ENCODE measurements around the gene TIMM13.
"Not testable (repeated sequence)": the region's sequence is repeated elsewhere in the genome, so short reads cannot be mapped to it uniquely, and the experiment has no call there.

TIMM13 gene

DNA sequence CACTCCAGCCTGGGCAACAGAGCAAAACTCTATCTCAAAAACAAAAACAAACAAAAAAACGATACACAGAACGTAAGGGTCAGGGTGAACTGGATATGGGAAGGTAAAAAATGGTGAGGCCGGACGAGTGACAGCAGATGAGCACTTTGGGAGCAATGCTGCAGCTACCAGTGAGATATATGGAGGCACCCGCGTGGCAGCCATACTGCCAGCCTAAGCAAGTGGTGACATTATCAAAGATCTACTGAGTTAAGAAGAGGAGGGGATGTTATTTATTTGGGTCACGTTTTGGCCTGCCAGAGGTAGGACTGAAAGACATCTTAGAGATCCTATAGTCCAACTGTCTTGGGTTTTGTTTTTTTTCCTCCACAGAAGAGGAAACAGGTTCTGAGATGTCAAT is 14.2 kb downstream of the TIMM13 start:
- no peak for DNase-seq

DNA sequence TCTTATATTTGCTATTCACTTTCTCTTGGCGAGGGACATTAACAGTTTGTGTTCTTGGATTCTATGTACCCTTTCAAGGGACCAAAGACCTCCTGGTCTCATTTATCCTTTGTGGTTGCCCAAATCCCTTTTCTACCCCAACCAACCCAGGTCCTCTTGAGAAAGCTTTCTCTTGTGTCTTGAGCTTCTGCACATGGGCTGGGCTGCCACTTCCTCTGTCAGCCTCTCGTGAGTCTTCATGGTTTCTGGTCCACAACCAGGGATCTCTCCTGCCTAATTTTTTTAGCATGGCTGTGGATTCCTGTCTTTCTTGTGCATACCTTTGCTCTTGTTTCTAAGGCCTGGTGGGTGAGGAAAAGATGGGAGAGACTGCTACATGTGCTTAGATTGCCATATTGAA is 14.9 kb downstream of the TIMM13 start:
- DNase-seq = peak in 1 of 2 donors; percentile 41

DNA sequence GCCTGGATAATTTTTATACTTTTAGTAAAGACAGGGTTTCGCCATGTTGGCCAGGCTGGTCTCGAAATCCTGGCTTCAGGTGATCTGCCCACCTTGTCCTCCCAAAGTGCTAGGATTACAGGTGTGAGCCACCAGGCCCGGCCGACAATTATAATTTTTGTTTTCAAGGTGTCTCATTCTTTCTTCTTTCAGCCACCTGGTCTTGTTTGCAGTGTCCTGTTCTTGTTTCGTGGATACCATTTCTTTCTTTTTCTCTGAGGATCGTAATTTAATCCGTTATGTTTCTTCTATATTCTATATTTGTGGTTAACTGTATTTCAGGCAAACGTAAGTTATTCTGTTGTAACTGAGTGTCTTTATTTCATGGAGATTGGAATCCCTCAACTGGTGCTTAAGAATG is 15.7 kb downstream of the TIMM13 start:
- no peak for DNase-seq

DNA sequence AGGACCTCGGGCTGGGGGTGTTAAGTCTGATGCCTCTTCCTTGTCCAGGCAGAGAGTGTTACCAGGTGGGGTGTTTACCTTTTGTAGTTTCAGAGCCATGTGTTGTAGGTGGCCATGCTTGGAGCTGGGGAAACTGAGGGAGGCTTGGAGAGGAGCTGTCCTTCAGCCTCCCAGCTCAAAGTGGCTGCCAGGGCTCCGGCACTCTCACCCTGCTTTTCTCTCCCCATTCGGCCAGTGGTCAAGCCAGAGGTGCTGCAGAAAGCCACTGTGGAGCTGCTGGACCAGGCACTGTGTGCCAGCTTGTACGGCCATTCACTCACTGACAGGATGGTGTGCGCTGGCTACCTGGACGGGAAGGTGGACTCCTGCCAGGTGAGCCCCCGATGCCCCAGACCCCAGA is 17.4 kb downstream of the TIMM13 start:
- DNase-seq = no peak

DNA sequence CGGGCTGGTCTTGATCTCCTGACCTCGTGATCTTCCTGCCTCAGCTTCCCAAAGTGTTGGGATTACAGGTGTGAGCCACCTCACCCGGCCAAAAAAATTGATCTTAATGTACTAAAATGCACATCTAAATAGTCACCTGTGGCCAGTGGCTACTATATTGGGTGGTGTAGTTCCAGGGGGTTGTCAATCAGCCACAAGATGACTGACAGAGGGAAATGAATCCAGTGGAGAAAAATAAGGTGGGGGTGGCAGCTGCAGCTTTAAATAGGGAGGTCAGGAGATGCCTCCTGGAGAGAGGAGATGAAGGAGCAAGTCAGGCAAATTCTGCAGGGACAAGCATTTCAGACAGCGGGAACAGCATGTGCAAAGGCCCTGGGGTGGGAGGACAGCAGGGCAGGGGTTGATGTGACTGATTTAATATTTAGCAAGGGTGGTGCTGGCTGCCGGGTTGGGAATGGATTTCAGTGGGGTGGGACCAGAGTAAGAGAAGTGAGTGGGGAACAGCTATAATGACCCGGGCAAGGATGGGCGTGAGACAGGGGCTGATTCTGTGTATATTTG is 18.0 kb downstream of the TIMM13 start:
- no peak for DNase-seq

DNA sequence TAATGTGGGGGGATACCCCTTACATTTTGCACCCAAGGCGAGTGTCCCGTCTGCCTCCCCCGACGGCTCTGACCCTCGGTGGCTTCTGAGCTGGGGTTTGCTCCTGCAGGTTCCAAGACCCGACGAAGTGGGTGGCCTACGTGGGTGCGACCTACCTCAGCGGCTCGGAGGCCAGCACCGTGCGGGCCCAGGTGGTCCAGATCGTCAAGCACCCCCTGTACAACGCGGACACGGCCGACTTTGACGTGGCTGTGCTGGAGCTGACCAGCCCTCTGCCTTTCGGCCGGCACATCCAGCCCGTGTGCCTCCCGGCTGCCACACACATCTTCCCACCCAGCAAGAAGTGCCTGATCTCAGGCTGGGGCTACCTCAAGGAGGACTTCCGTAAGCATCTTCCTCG is 19.1 kb downstream of the TIMM13 start:
- DNase-seq = no peak

DNA sequence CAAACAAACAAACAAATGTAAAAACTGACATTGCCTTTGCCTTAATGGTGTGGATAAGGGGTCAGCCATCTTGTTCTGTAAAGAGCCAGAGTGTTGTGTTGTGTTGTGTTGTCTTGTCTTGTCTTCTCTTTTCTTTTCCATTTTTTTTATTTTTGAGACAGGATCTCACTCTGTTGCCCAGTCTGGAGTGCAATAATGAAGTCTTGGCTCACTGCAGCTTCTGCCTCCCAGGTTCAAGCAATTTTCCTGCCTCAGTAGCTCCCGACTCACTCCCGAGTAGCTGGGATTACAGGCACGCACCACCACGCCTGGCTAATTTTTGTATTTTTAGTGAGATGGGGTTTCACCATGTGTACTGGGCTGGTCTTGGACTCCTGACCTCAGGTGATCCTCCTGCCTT is 27.8 kb downstream of the TIMM13 start:
- no peak for DNase-seq

DNA sequence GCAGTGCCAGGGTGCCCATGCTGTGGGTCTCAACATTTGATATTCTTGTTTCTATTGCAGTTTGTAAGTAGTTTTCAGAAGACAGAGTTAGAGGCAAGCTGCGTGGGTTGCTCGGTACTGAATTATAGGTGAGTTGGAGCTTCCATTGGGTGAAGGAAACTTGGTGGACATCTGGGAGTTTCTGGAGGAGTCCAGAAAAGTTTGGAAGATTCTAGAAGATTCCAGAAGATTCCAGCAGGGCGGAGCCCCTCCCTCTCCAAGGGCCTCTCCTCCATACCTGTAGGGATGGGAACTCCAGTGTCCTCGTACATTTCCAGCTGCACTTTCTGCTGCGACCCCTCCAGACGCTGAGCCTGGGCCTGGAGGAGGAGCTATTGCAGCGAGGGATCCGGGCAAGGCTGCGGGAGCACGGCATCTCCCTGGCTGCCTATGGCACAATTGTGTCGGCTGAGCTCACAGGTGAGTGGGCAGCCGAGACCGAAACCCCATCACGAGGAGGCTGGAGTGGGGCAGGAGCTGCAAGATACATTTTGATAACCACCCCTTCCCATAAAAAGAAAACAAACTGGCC is 28.6 kb downstream of the TIMM13 start:
- DNase-seq = no peak

DNA sequence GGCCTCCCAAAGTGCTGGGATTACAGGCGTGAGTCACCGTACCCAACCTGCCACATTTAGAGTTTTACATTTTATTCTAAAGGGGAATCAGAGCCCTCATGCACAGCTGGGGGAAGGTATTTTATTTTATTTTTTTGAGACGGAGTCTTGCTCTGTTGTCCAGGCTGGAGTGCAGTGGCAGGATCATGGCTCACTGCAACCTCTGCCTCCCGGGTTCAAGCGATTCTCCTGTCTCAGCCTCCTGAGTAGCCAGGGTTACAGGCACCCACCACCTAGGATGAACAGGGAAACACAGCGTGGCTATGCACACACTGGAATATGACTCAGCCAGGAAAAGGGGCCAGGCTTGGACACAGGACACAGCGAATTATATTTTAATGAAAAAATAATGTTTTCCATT is 30.2 kb downstream of the TIMM13 start:
- not testable (repeated sequence) for DNase-seq

DNA sequence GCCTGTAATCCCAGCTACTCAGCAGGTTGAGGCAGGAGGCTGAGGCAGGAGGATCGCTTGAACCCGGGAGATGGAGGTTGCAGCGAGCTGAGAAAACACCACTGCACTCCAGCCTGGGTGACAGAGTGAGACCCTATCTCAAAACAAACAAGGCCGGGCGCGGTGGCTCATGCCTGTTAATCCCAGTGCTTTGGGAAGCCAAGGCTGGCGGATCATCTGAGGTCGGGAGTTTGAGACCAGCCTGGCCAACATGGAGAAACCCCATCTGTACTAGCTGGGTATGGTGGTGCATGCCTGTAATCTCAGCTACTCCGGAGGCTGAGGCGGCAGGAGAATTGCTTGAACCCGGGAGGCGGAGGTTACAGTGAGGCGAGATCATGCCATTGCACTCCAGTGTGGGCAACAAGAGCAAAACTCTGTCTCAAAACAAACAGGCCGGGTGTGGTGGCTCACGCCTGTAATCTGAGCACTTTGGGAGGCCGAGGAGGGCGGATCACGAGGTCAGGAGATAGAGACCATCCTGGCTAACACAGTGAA is 32.0 kb downstream of the TIMM13 start:
- DNase-seq = not testable (repeated sequence)

DNA sequence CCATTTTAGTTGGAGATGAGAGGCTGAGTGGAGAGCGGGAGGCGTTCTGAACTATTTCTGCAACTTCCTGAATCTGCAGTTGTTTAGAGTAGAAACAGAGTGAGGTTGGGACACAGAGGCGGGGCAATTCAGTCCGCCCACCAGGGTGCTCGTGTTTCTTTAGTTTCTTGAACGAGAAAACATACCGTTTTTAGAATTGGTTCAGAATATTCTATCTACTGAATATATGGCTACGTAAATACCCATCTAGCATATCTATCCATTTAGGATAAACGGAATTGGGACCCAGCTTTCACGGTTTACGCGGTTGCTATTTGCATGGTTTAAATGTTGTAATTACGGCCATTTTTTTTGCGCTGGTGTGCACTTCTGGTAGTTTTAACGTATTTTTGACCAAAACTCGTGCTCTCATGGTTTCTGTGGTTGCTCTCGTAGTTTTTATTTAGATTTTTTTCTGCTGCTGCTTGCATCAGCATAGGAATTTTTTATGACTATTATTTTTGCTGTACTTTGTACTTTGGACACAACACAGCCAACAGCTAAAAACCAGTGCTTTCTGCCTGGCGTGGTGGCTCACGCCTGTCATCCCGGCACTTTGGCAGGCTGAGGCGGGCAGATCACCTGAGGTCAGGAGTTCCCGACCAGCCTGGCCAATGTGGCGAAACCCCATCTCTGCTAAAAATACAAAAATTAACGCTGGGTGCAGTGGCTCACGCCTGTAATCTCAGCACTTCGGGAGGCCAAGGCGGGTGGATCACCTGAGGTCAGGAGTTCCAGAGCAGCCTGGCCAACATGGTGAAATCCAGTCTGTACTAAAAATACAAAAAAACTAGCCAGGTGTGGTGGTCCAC is 32.7 kb downstream of the TIMM13 start:
- peak; percentile 90 to 91 for DNase-seq

DNA sequence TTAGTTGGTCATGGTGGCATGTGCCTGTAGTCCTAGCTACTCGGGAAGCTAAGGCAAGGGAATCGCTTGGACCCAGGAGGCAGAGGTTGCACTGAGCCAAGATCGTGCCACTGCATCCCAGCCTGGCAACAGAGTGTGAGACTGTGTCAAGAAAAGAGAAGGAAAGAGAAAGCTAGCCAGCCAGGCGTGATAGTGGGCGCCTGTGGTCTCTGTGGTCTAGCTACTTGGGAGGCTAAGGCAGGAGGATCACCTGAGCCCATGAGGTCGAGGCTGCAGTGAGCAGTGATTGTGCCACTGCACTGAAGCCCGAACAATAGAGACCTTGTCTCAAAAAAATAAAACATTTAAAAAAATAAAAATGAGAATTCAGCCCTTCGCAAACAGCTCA is 33.3 kb downstream of the TIMM13 start:
- no peak for DNase-seq

DNA sequence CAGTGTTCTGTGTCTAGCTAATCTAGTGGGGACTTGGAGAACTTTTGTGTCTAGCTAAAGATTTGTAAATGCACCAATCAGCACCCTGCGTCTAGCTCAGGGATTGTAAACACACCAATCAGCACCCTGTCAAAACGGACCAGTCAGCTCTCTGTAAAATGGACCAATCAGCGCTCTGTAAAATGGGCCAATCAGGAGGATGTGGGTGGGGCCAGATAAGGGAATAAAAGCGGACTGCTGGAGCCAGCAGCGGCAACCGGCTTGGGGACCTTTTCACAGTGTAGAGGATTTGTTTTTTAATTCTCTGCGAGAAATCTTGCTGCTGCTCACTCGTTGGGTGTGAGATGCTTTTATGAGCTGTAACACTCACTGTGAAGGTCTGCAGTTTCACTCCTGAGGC is 34.5 kb downstream of the TIMM13 start:
- not testable (repeated sequence) for DNase-seq

DNA sequence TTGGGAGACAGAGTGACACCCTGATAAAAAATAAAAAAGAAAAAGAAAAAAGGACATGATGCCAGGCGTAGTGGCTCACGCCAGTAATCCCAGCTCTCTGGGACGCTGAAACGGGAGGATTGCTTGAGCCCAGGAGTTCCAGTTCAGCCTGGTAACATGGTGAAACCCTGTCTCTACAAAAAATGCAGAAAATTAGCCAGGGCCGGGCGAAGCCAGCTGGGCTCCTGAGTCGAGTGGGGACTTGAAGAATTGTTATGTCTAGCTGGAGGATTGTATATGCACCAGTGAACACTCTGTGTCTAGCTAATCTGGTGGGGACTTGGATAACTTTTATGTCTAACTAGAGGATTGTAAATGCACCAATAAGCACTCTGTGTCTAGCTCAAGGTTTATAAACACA is 35.0 kb downstream of the TIMM13 start:
- no peak for DNase-seq

DNA sequence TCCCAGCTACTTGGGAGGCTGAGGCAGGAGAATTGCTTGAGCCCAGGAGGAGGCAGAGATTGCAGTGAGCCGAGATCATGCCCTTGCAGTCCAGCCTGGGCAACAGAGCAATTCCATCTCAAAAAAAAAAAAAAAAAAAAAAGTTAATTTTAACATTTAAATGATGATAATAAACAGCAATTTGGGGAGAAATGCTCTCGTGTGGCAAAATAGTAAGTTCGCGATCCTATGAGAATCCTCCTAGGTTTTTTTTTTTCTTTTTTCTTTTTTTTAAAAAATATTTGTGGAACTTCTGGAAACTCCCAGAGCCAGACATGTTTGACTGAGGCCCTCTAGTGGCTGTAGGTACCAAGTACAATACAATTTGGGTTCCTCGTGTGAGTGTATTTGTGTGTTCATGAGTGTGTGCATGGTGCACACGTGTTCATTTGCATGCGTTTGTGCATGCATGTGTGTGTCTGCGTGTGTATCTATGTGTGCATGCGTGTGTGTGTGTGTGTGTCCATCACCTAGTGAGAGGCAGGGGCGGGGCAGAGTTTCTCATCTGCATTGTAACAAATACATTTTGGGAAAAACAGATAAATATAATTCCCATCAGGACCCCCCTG is 36.2 kb downstream of the TIMM13 start:
- peak; percentile 77 to 83 for DNase-seq

DNA sequence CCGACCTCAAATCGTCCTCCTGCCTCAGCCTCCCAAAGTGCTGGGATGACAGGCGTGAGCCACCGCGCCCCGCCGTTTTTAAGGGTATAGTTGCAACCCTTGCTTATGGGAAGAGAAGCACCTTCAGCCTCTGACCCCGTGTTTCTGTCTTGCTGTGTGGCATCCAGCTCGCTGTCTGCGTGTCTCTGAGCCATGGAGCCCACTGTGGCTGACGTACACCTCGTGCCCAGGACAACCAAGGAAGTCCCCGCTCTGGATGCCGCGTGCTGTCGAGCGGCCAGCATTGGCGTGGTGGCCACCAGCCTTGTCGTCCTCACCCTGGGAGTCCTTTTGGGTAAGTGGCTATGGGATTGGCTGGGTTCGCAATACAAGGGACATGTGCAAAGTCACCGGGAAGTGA is 37.8 kb downstream of the TIMM13 start:
- DNase-seq = no peak

DNA sequence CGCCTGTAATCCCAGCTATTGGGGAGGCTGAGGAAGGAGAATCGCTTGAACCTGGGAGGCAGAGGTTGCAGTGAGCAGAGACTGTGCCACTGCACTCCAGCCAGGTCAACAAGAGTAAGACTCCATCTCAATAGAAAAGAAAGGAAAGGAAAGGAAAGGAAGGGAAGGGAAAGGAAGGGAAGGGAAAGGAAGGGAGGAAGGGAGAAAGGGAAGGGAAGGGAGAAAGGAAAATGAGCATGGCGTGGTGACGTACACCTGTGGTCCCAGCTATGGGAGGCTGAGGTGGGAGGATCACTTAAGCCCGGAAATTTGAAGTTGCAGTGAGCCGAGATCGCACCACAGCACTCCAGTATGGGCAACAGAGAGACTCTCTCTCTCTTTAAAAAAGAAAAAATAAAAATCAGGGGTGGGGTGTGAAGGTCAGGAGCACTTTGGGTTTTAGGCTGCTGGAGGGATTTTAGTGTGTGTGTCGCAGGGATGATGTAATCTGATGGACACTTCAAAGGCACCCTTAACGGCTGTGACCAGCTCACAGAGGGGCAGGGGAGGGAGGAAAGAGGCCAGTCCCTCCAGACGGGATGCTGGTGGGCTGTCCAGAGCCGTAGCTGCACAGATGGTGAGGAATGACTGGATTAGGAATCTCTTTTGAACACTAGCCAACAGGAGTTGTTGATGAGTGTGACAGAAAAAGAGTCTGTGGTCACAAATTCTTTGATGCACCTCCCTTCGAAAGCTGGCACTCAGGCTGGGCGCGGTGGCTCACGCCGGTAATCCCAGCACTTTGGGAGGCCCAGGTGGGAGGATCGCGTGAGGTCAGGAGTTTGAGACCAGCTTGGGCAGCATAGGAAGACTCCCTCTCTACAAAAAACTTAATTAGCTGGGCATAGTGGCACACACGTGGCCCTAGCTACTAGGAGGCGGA is 39.8 kb downstream of the TIMM13 start:
- no peak for DNase-seq

DNA sequence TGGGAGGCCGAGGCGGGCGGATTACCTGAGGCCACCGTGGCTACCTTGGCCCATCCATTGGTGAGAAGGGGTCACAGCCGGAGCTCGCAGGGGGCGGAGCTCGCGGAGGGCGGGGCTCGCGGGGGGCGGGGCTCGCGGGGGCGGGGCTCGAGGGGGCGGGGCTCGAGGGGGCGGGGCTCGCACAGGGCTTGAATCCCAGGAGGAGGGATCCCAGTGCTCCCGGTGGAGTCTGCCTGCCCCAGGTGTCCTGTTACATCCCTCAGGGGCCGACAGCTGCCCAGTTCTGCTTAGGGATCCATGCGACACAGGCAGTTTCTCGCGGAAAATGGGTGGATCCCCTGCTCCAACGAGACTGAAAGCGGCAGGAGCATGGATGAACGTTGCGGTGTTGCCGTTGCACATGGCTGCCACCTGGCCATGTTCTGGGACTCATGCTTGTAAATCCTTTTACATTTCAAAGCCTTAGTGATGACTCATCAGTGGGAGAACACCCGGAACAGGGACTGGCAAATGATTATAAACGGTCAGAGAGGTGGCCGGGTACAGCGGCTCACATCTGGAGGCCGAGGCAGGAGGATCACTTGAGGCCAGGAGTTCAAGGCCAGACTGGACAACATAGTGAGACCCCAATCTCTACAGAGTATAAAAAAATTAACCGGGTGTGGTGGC is 42.2 kb downstream of the TIMM13 start:
- peak in 1 of 2 donors; percentile 25 for DNase-seq

DNA sequence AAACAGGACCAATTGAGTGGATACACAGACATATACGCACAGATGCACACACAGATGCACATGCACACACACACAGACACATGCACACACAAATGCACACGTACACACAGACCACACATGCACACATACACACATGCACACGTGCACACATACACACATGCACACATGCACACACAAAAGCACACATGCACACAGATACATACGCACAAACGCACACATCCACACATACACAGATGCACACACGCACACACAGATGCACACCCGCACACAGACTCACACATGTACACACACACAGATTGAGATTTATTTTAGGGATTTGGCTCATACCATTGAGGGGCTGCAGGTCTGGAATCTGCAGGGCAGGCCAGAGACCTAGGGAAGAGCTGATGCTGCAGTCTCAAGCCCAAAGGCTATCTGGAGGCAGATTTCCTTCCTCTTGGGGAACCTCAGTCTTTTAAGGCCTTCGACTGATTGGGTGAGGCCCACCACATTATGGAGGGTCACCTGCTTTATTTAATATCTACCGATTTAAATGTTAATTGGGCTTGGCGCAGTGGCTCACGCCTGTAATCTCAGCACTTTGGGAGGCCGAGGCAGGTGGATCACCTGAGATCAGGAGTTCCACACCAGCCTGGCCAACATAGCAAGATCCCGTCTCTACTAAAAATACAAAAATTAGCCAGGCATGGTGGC is 44.7 kb downstream of the TIMM13 start:
- DNase-seq = peak in 1 of 2 donors; percentile 25

DNA sequence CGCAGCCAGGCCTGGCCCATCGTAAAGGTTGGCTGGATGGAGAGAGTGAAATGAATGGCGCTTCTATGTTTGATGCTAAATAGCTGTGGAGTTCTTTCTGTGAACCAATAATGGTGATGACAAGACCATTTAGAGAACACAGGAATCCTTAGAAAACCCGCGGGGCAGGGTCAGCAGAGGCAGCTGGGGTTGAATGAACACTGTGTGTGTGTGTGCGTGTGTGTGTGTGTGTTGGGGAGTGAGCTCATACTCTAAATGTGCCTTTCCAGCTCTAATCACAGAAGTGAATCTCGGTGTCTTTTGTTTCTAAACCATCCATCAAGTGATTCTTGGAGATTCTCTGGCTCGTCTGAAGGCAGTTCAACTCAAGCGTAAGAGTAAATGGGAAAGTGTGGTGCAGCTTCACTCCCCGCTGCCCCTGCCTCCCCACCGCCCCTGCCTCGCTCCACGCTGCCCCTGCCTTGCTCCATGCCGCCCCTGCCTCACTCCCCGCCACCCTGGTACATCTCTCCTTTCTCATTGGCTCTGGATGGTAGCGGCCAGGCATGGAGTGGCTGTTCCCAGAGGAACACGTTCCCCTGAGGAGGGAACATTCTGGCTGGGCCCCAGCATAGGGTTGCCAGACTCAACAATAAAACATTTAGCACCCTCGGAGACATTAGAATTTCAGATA is 46.1 kb downstream of the TIMM13 start:
- DNase-seq = no peak

Data from inflammatory macrophage (primary cell).